ENCODE data around the gene CELSR1. TPM values are rescaled to one million over a fixed set of nuclear protein-coding genes. Genes with fewer than 3 reads are reported as not detected.

The CELSR1 gene
- total and polyA plus RNA-seq, 2 of the 13 experiments (the other 11 are each of a cell fraction or from before 2014, with no cell fraction given): 0.78 to 1.8 TPM

DNA sequence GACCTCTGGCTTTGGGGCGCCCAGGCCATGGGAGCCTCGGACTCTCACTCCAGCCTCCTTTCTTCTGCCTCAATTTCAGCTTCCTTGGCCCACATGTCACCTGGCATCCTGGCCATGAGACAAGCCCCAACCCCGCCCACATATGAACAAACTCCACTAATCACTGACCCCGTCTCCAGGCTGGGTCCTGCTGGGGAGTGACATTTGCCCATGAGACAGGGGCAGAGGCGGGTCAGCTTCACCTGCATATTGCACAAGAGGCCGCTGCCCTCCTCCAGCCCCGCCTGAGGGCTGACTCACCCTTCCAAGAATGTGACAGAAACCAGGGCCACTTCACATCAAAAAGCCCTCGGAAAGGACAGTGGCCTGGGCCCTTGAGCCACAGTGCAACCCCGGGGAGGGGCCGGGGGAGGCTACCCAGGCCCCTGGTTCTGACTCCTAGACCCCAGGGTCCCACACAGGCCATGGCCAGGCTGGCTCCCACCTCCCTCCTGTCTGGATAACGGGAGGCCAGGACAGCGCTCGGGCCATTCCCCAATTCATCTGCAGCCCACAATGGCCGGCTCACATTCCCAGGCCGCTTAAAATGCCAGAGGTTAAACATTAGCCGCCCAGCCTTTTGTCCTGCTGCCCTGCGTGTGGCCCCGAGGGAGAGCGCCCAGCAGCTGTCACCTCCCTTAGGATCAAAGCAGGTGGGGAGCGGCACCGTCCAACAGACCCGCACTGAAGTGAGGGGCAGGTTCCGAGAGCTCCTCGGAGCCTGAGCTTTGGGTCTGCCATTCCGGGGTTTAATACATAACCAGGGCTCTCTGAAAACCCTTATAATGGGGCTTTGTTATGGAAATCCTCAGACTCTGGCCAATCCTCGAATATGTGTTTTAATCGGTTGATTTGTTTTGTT, 159.6 kb downstream of the CELSR1 start (continued):
- TF ChIP-seq, protein P1, sequence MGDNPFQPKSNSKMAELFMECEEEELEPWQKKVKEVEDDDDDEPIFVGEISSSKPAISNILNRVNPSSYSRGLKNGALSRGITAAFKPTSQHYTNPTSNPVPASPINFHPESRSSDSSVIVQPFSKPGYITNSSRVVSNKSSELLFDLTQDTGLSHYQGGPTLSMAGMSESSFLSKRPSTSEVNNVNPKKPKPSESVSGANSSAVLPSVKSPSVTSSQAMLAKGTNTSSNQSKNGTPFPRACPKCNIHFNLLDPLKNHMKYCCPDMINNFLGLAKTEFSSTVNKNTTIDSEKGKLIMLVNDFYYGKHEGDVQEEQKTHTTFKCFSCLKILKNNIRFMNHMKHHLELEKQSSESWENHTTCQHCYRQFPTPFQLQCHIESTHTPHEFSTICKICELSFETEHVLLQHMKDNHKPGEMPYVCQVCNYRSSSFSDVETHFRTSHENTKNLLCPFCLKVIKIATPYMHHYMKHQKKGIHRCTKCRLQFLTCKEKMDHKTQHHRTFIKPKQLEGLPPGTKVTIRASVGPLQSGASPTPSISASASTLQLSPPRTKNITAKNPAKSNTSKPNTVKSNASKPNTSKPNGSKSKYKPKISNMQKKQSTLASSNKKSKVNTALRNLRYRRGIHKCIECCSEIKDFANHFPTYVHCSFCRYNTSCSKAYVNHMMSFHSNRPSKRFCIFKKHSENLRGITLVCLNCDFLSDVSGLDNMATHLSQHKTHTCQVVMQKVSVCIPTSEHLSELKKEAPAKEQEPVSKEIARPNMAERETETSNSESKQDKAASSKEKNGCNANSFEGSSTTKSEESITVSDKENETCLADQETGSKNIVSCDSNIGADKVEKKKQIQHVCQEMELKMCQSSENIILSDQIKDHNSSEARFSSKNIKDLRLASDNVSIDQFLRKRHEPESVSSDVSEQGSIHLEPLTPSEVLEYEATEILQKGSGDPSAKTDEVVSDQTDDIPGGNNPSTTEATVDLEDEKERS (CRISPR knock-in tag; IDR thresholded peaks at IDR 0.05): no peak
- TF ChIP-seq ZNF678 (CRISPR knock-in tag; IDR thresholded peaks at IDR 0.05) (0 out of 2 replicates have a peak, but pooled peaks have one; percentile 36), ZFP1 (CRISPR knock-in tag; IDR thresholded peaks at IDR 0.05) (no peak), MLLT10 (CRISPR knock-in tag; IDR thresholded peaks at IDR 0.05) (no peak), ZHX2 (IDR thresholded peaks at IDR 0.05; ENCODE audit: low read depth) (no peak; the same call in 1 of the 2 replicates), ZHX2 (CRISPR knock-in tag; IDR thresholded peaks at IDR 0.05; ENCODE audit: borderline replicate concordance) (no peak), ZNF292 (CRISPR knock-in tag; IDR thresholded peaks at IDR 0.05; ENCODE audit: borderline replicate concordance, low read depth) (peak; percentile 86), ATF4 (CRISPR knock-in tag; IDR thresholded peaks at IDR 0.05) (no peak), ZSCAN12 (CRISPR knock-in tag; IDR thresholded peaks at IDR 0.05) (no peak), NFYB (CRISPR knock-in tag; IDR thresholded peaks at IDR 0.05) (no peak; the same call in 1 of the 2 replicates), AFF4 (CRISPR knock-in tag; IDR thresholded peaks at IDR 0.05) (no peak)
- TF ChIP-seq, protein P2, sequence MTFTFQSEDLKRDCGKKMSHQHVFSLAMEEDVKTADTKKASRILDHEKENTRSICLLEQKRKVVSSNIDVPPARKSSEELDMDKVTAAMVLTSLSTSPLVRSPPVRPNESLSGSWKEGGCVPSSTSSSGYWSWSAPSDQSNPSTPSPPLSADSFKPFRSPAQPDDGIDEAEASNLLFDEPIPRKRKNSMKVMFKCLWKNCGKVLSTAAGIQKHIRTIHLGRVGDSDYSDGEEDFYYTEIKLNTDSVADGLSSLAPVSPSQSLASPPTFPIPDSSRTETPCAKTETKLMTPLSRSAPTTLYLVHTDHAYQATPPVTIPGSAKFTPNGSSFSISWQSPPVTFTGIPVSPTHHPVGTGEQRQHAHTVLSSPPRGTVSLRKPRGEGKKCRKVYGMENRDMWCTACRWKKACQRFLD (CRISPR knock-in tag; IDR thresholded peaks at IDR 0.05; ENCODE audit: borderline replicate concordance): 0 out of 2 replicates have a peak, but pooled peaks have one; percentile 34
